ENCODE results near the gene ADGRE2. TPM values are rescaled to one million over a fixed set of nuclear protein-coding genes. Genes with fewer than 3 reads are reported as not detected.
A peak's percentile ranks its signal among the peaks of the same experiment; 100 is the strongest.

The ADGRE2 gene
- total RNA-seq, 1 experiment from 2014 or later = 1.2 TPM

GRCh38 chr19:14703833-14704232 is 74.5 kb downstream of the ADGRE2 start:
- Histone ChIP-seq H2BK12ac (ENCODE audit: insufficient read length, low read depth, low read length) (no peak overlapping the region), H3K18ac (ENCODE audit: insufficient read length, low read depth, low read length) (no peak overlapping the region), H3K79me2 (ENCODE audit: insufficient read depth, low read length) (no peaks in the 10 kb centered on the region), H2BK120ac (ENCODE audit: low read depth, low read length, poor library complexity, severe bottlenecking) (no peak overlapping the region), H3K9me3 (ENCODE audit: control insufficient read depth, low read depth, low read length) (no peaks in the 10 kb centered on the region), H3K4ac (ENCODE audit: low read depth, low read length) (no peak overlapping the region), H3T11ph (ENCODE audit: low read length) (no peak overlapping the region), H3K27ac (ENCODE audit: insufficient read length, low read depth, low read length) (no peak overlapping the region), H4K5ac (ENCODE audit: insufficient read length, low read depth, low read length) (no peak overlapping the region), H3K27me3 (ENCODE audit: insufficient read depth, low read length) (no peaks in the 10 kb centered on the region), H3K56ac (ENCODE audit: insufficient read length, low read depth, low read length) (no peak overlapping the region), H4K20me1 (ENCODE audit: control insufficient read depth, insufficient read depth, insufficient read length) (no peaks in the 10 kb centered on the region), H2AK5ac (ENCODE audit: insufficient read length, low read length) (no peak overlapping the region), H2AFZ (ENCODE audit: low read length) (no peak overlapping the region), H2BK15ac (ENCODE audit: low read depth, low read length) (no peak overlapping the region), H4K8ac (replicated peaks; ENCODE audit: insufficient read length, low read depth, low read length) (no peak overlapping the region), H4K91ac (ENCODE audit: insufficient read length, low read depth, low read length) (no peak overlapping the region), H2BK20ac (ENCODE audit: low read depth, low read length, poor library complexity, severe bottlenecking) (no peak overlapping the region), H3K23me2 (ENCODE audit: insufficient read length, low read depth, low read length, poor library complexity, severe bottlenecking) (no peaks in the 10 kb centered on the region), H3K4me2 (ENCODE audit: insufficient read depth, insufficient read length, low read length) (no peak overlapping the region), H3K79me1 (ENCODE audit: insufficient read depth, low read depth, low read length, poor library complexity, severe bottlenecking) (no peaks in the 10 kb centered on the region), H3K14ac (ENCODE audit: insufficient read depth, low read length) (no peak overlapping the region), H3K9ac (ENCODE audit: extremely low read depth, insufficient read length, low read length) (no peak overlapping the region), H2BK5ac (ENCODE audit: insufficient read length, low read length) (no peak overlapping the region), H3K23ac (ENCODE audit: insufficient read length, low read depth, low read length) (no peak overlapping the region), H3K4me1 (ENCODE audit: insufficient read depth, low read length) (no peaks in the 10 kb centered on the region)
- Mint-ChIP-seq H3K4me1 (no peaks in the 10 kb centered on the region), H3K4me3 (no peak overlapping the region; a peak in 1 of 5 replicates), H3K27me3 (ENCODE audit: low read depth) (no peaks in the 10 kb centered on the region), H3K9me3 (peaks cover 17 to 25% of the 10 kb centered on the region in 2 experiments), H3K27ac (peak overlapping the region in 1 of 3 experiments; percentile 23; a peak in 2 of 7 replicates), H3K36me3 (ENCODE audit: insufficient read depth in 1 of 3, low read depth in 3 of 3) (peaks cover 70 to 92% (median 84%) of the 10 kb centered on the region in 3 experiments)
- DNase-seq = no peak
- TF ChIP-seq CTCF (conservative IDR thresholded peaks at IDR 0.05) = no peak
- WGBS (ENCODE audit: extremely low coverage, insufficient read length, low lambda C conversion rate) = no CpG with 5 or more reads among the region's 6 CpGs
